Osteoblast (primary cell): ENCODE data around the gene MR1. TPM values are rescaled to one million over a fixed set of nuclear protein-coding genes. Genes with fewer than 3 reads are reported as not detected.

ENCODE experiments used
- DNase-seq: peaks from one replicate; pipeline ENCODE4 v3.0.0; 2011; ENCODE audit warnings: low spot score, mixed read lengths; ENCODE audit not compliant: insufficient read length; ENCODE audit errors: missing footprints
- H2AFZ ChIP-seq: 2 replicates; pipeline ENCODE4 v1.6.0; 2011; ENCODE audit warnings: mild to moderate bottlenecking, low read length
- H3K27ac ChIP-seq: 2 replicates; pipeline ENCODE4 v1.5.1; 2011; ENCODE audit warnings: mild to moderate bottlenecking, low read depth, low read length, moderate library complexity
- H3K27me3 ChIP-seq: 2 replicates; pipeline ENCODE4 v1.6.0; 2012; ENCODE audit warnings: mild to moderate bottlenecking, control low read depth, inconsistent platforms, low read length, moderate library complexity; ENCODE audit not compliant: insufficient read depth
- H3K36me3 ChIP-seq: 2 replicates; pipeline ENCODE4 v1.5.1; 2011; ENCODE audit warnings: mild to moderate bottlenecking, low read length, control low read depth, moderate library complexity; ENCODE audit not compliant: insufficient read depth
- H3K4me1 ChIP-seq: 2 replicates; pipeline ENCODE4 v1.5.1; 2011; ENCODE audit warnings: mild to moderate bottlenecking, low read length, control low read depth, moderate library complexity; ENCODE audit not compliant: insufficient read depth
- H3K4me2 ChIP-seq: 2 replicates; pipeline ENCODE4 v1.6.0; 2011; ENCODE audit warnings: mild to moderate bottlenecking, low read length; ENCODE audit not compliant: insufficient read depth
- H3K4me3 ChIP-seq: fragments of 200-600 bp; sonication (generic); 3 replicates; pipeline ENCODE4 v1.5.1; 2012; ENCODE audit warnings: mild to moderate bottlenecking, low read length, inconsistent platforms; ENCODE audit not compliant: insufficient read depth
- H3K79me2 ChIP-seq: 2 replicates; pipeline ENCODE4 v1.6.0; 2012; ENCODE audit warnings: mild to moderate bottlenecking, low read length, control low read depth, inconsistent platforms; ENCODE audit not compliant: insufficient read depth
- H3K9me3 ChIP-seq: 2 replicates; pipeline ENCODE4 v1.5.1; 2011; ENCODE audit warnings: low read depth, low read length, control low read depth
- H4K20me1 ChIP-seq: 2 replicates; pipeline ENCODE4 v1.6.0; 2012; ENCODE audit warnings: mild to moderate bottlenecking, low read length, control low read depth; ENCODE audit not compliant: insufficient read depth
- total RNA-seq: library from RNA; depleted of rRNA; stranded (reverse); fragments of >200 nt; gene quantifications from 2 replicates; pipeline ENCODE4 v1.2.3, GENCODE V29; 2012
- TF ChIP-seq, protein P1 (sequence below): IDR thresholded peaks from 2 replicates; pipeline ENCODE4 v1.5.1; 2011; ENCODE audit warnings: mild to moderate bottlenecking, low read depth, low read length, moderate library complexity; ENCODE audit errors: extremely low read depth

Gene MR1
- 29.3 and 33.0 TPM in 2 replicates for total RNA-seq

DNA sequence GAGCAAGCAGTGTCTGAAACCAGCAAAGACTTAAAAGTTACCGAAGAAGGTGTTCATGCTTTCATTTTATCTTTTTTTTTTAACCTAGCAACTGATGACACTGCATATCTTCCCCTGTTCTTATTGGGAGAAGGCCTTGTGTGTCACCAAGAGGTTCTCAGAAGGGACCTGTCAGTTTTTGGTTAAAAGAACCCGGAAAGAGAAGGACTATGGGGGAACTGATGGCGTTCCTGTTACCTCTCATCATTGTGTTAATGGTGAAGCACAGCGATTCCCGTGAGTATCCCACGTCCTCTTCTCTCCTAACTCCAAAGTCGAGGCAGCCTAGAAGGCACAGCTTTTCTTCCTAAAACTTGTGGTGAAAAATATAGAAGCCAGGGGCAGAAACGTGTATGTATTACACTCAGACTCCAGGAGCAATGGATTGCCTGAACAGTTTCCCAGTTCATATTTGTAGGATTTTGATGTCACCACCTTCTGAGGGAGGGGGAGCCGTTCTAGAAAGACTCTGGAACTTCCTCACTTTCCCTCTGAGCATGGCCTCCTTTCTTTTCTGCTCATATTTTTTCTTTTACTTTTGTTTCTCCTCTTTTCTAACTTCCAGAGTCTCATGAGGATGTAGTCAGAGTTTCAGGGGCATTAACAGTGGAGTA is at the start of gene MR1:
Gene MR1 (plus strand): TSS at position 185 of the 653 bp plus-strand sequence. CDS start 25 bp downstream, at position 210.
- Histone ChIP-seq H3K4me2 (peak within 1 kb of the TSS; percentile 76), H4K20me1 (no peaks in the 10 kb centered on the region), H3K36me3 (peaks cover under 1% of the 10 kb centered on the region), H3K27me3 (no peaks in the 10 kb centered on the region), H3K79me2 (peaks cover 16% of the 10 kb centered on the region), H3K9me3 (no peaks in the 10 kb centered on the region), H3K4me3 (peak within 1 kb of the TSS; percentile 76), H3K27ac (peak within 1 kb of the TSS; percentile 87), H3K4me1 (peaks cover 12% of the 10 kb centered on the region), H2AFZ (peak within 1 kb of the TSS; percentile 94)
- DNase-seq = peak; percentile 89
- TF ChIP-seq, protein P1, sequence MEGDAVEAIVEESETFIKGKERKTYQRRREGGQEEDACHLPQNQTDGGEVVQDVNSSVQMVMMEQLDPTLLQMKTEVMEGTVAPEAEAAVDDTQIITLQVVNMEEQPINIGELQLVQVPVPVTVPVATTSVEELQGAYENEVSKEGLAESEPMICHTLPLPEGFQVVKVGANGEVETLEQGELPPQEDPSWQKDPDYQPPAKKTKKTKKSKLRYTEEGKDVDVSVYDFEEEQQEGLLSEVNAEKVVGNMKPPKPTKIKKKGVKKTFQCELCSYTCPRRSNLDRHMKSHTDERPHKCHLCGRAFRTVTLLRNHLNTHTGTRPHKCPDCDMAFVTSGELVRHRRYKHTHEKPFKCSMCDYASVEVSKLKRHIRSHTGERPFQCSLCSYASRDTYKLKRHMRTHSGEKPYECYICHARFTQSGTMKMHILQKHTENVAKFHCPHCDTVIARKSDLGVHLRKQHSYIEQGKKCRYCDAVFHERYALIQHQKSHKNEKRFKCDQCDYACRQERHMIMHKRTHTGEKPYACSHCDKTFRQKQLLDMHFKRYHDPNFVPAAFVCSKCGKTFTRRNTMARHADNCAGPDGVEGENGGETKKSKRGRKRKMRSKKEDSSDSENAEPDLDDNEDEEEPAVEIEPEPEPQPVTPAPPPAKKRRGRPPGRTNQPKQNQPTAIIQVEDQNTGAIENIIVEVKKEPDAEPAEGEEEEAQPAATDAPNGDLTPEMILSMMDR = no peak

DNA sequence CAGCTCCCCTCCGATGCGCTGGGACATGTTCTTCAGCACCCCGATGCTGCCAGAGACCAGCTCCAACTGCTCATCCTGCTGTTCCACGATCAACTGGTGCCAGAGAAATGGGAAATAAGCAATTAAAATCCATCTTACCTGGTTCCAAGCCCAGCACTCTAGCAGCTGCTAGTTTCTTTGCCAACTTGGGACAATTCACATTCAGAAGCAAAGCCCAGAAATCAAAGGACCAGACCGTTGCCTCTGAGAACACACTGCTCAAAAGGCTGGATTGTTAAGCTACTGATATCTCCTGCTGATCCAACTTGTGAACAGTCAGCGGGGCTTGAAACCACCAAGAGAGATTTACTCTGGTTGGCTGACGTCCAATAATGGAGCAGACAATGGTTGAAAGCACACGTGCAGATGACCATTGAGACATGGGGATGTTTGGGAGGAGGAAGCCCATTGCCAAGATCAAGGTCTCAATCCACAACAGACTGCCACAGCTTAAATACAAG is 45.5 kb upstream of the MR1 start:
- no peaks in the 10 kb centered on the region for H3K9me3 ChIP-seq
- no peak for DNase-seq

DNA sequence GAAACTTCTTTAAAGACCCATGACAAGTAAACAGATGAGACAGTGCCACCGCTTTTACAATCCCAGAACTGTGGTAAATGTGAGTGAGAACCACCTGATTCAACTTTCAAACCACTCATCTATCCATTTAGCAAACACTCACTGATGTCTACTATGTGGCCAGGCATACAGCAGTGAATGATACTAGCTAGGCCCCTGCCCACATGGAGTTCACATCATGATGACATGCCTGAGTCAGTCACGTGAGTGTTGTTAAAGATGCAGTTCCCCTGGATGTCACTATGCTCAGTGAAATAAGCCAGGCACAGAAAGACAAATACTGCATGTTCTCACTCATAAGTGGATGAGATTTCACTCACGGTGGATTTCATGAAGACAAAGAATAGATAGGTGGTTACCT is 39.5 kb upstream of the MR1 start:
- TF ChIP-seq, protein P1 = no peak
- DNase-seq = no peak

More for the DNA sequence above, 45.5 kb upstream of the MR1 start:
- H3K4me1 ChIP-seq = no peaks in the 10 kb centered on the region
- no peak overlapping the region for H2AFZ ChIP-seq
- H4K20me1 ChIP-seq = no peaks in the 10 kb centered on the region
- TF ChIP-seq, protein P1 = no peak
- no peak overlapping the region for H3K4me3 ChIP-seq
- no peaks in the 10 kb centered on the region for H3K27me3 ChIP-seq
- peaks cover 71% of the 10 kb centered on the region for H3K36me3 ChIP-seq
- H3K27ac ChIP-seq = no peak overlapping the region
- H3K4me2 ChIP-seq = no peak overlapping the region
- no peaks in the 10 kb centered on the region for H3K79me2 ChIP-seq

DNA sequence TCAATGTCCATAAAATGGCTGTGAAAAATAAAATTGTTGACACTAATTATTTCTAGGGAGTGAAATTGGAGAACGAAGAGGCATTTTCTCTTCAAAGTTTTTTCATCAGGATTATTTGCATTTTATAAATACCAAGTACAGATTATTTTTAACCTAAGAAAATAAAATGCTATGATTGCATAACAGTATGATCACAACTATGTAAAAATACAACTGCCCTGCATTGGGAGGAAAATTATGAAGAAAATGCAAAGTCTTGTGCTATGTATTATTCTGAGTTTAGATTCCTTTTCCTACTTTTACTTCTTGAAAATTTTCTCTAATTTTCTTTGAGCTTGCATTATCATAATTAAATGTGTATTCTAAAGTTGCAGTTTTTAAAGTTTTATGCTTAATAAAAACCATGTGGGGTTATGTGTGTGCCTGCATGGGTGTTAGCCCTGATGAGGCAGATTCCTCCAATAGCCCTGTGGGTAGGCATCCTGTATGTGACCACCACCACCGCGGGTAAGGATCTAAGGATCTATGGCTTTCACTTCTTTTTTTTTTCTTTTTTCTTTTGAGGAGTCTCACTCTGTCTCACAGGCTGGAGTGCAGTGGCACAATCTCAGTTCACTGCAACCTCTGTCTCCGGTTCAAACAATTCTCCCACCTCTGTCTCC is 35.8 kb upstream of the MR1 start:
- H2AFZ ChIP-seq = no peak overlapping the region
- no peaks in the 10 kb centered on the region for H3K27me3 ChIP-seq
- TF ChIP-seq, protein P1 = no peak
- no peak overlapping the region for H3K4me2 ChIP-seq
- H3K36me3 ChIP-seq = peaks cover 17% of the 10 kb centered on the region
- H3K79me2 ChIP-seq = peaks cover 11% of the 10 kb centered on the region
- H3K9me3 ChIP-seq = no peaks in the 10 kb centered on the region
- H3K4me3 ChIP-seq = no peak overlapping the region
- no peak for DNase-seq
- H3K27ac ChIP-seq = no peak overlapping the region
- peaks cover 3% of the 10 kb centered on the region for H4K20me1 ChIP-seq
- peaks cover 4% of the 10 kb centered on the region for H3K4me1 ChIP-seq

More for the DNA sequence above, 39.5 kb upstream of the MR1 start:
- Histone ChIP-seq H3K27me3 (no peaks in the 10 kb centered on the region), H3K9me3 (no peaks in the 10 kb centered on the region), H3K27ac (no peak overlapping the region), H3K79me2 (peaks cover 4% of the 10 kb centered on the region), H3K4me1 (peaks cover 4% of the 10 kb centered on the region), H2AFZ (no peak overlapping the region), H4K20me1 (no peaks in the 10 kb centered on the region), H3K4me3 (no peak overlapping the region), H3K4me2 (no peak overlapping the region), H3K36me3 (peaks cover 33% of the 10 kb centered on the region)
